ENCODE data around the gene RYR3. TPM values are rescaled to one million over a fixed set of nuclear protein-coding genes. Genes with fewer than 3 reads are reported as not detected.

Gene RYR3
- total RNA-seq, 1 experiment from 2014 or later: 0.66 TPM

- ChIA-PET CTCF (no interaction called here), POLR2A (no interaction called here)
- Histone ChIP-seq H3K36me3 (ENCODE audit: control insufficient read depth, insufficient read depth, low read length) (no peaks in the 10 kb centered on the region), H3K4me1 (no peaks in the 10 kb centered on the region), H3K27me3 (replicated peaks; ENCODE audit: control insufficient read depth, insufficient read depth, low read length) (no peaks in the 10 kb centered on the region), H3K4me3 (ENCODE audit: low read depth, low read length) (no peak overlapping the region), H3K9me3 (no peaks in the 10 kb centered on the region)
- no peak for DNase-seq
- H3K27ac Mint-ChIP-seq (ENCODE audit: unreplicated experiment): no peak overlapping the region
- no peaks in the 10 kb centered on the region for H3K4me1 Mint-ChIP-seq (ENCODE audit: low read depth, unreplicated experiment)
- intact Hi-C loops (cut with micrococcal nuclease; ENCODE audit: unreplicated experiment): no loop called here
- H3K36me3 Mint-ChIP-seq (ENCODE audit: insufficient read depth, unreplicated experiment): no peaks in the 10 kb centered on the region
- TF ChIP-seq, protein P1, sequence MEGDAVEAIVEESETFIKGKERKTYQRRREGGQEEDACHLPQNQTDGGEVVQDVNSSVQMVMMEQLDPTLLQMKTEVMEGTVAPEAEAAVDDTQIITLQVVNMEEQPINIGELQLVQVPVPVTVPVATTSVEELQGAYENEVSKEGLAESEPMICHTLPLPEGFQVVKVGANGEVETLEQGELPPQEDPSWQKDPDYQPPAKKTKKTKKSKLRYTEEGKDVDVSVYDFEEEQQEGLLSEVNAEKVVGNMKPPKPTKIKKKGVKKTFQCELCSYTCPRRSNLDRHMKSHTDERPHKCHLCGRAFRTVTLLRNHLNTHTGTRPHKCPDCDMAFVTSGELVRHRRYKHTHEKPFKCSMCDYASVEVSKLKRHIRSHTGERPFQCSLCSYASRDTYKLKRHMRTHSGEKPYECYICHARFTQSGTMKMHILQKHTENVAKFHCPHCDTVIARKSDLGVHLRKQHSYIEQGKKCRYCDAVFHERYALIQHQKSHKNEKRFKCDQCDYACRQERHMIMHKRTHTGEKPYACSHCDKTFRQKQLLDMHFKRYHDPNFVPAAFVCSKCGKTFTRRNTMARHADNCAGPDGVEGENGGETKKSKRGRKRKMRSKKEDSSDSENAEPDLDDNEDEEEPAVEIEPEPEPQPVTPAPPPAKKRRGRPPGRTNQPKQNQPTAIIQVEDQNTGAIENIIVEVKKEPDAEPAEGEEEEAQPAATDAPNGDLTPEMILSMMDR (IDR thresholded peaks at IDR 0.05; ENCODE audit: insufficient read depth in 1 of 2, low read depth in 1 of 2, low read length in 1 of 2, severe bottlenecking in 1 of 2, unreplicated experiment in 1 of 2): no peak
- peaks cover 10% of the 10 kb centered on the region for H3K27me3 Mint-ChIP-seq (ENCODE audit: insufficient read depth, unreplicated experiment)
- BruUV-seq (replicated peaks): no TSS peak
- H3K4me3 Mint-ChIP-seq (ENCODE audit: unreplicated experiment): no peak overlapping the region
- H3K9me3 Mint-ChIP-seq (ENCODE audit: unreplicated experiment): peaks cover 11% of the 10 kb centered on the region
Observed at GRCh38 chr15:33807665-33808064, 496.9 kb downstream of the RYR3 start.

DNA sequence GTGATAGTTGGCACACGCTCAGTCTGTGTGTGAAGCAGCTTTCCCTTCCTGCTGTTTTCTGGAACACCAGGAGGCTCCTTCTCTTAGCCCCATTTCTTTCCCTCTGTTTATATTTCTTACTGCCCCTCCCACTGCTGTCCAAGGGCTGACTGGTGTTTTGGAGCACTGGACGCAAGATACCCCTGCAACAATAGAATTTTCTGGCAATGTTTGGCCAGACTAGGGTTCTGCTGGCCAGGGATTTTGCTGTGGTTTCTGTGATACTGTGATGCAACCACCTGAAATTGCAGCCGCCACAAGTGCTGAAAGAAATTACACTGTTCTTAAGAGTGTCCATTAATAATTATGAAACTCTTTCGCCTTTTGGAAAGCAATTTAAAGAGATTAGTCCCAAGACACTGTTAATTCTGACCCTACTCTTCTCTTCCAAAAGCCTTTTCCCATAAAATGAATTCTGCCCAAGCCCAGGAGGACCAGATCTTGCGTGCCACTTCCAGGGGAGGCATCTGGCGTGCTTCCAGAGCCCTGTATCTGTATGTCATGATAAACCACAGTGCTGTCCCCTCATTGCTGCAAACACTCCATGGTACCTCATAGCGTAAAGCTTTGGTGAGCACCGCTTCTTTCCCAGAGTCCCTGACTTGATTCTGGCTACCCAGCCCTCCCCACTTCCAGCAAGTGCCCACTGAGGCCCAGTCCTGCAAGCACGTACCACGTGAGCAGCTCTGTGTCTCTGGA lies 498.1 kb downstream of the RYR3 start:
- no peak for DNase-seq
- Histone ChIP-seq H3K27me3 (replicated peaks; ENCODE audit: control insufficient read depth, insufficient read depth, low read length) (no peaks in the 10 kb centered on the region), H3K9me3 (no peaks in the 10 kb centered on the region), H3K4me3 (ENCODE audit: low read depth, low read length) (no peak overlapping the region), H3K4me1 (no peaks in the 10 kb centered on the region), H3K36me3 (ENCODE audit: control insufficient read depth, insufficient read depth, low read length) (no peaks in the 10 kb centered on the region)
- intact Hi-C loops (cut with micrococcal nuclease; ENCODE audit: unreplicated experiment): no loop called here
- peaks cover 13% of the 10 kb centered on the region for H3K27me3 Mint-ChIP-seq (ENCODE audit: insufficient read depth, unreplicated experiment)
- H3K27ac Mint-ChIP-seq (ENCODE audit: unreplicated experiment): no peak overlapping the region
- H3K36me3 Mint-ChIP-seq (ENCODE audit: insufficient read depth, unreplicated experiment): no peaks in the 10 kb centered on the region
- POLR2A ChIA-PET: no interaction called here
- TF ChIP-seq, protein P1 (IDR thresholded peaks at IDR 0.05; ENCODE audit: insufficient read depth in 1 of 2, low read depth in 1 of 2, low read length in 1 of 2, severe bottlenecking in 1 of 2, unreplicated experiment in 1 of 2): no peak
- no peak overlapping the region for H3K4me3 Mint-ChIP-seq (ENCODE audit: unreplicated experiment)
- CTCF ChIA-PET: no interaction called here
- H3K9me3 Mint-ChIP-seq (ENCODE audit: unreplicated experiment): peaks cover 11% of the 10 kb centered on the region
- no peaks in the 10 kb centered on the region for H3K4me1 Mint-ChIP-seq (ENCODE audit: low read depth, unreplicated experiment)
- BruUV-seq (replicated peaks): no TSS peak

- no peaks in the 10 kb centered on the region for H3K4me1 Mint-ChIP-seq (ENCODE audit: low read depth, unreplicated experiment)
- intact Hi-C loops (cut with micrococcal nuclease; ENCODE audit: unreplicated experiment): no loop called here
- CTCF ChIA-PET: no interaction called here
Observed at GRCh38 chr15:33810073-33810595, 499.4 kb downstream of the RYR3 start.

More at GRCh38 chr15:33810073-33810595, 499.4 kb downstream of the RYR3 start:
- no peak overlapping the region for H3K4me3 Mint-ChIP-seq (ENCODE audit: unreplicated experiment)
- POLR2A ChIA-PET: no interaction called here
- peaks cover 13% of the 10 kb centered on the region for H3K27me3 Mint-ChIP-seq (ENCODE audit: insufficient read depth, unreplicated experiment)
- peaks cover 11% of the 10 kb centered on the region for H3K9me3 Mint-ChIP-seq (ENCODE audit: unreplicated experiment)
- Histone ChIP-seq H3K36me3 (ENCODE audit: control insufficient read depth, insufficient read depth, low read length) (no peaks in the 10 kb centered on the region), H3K9me3 (no peaks in the 10 kb centered on the region), H3K27me3 (replicated peaks; ENCODE audit: control insufficient read depth, insufficient read depth, low read length) (no peaks in the 10 kb centered on the region), H3K4me3 (ENCODE audit: low read depth, low read length) (no peak overlapping the region), H3K4me1 (no peaks in the 10 kb centered on the region)
- no peak overlapping the region for H3K27ac Mint-ChIP-seq (ENCODE audit: unreplicated experiment)
- BruUV-seq (replicated peaks): no TSS peak
- no peaks in the 10 kb centered on the region for H3K36me3 Mint-ChIP-seq (ENCODE audit: insufficient read depth, unreplicated experiment)
- TF ChIP-seq, protein P1 (IDR thresholded peaks at IDR 0.05; ENCODE audit: insufficient read depth in 1 of 2, low read depth in 1 of 2, low read length in 1 of 2, severe bottlenecking in 1 of 2, unreplicated experiment in 1 of 2): no peak
- DNase-seq: no peak
